Dendritic cell treated with granulocyte-macrophage colony-stimulating factor and Interleukin-4, amounts not matched to agents 40 ng/mL and 50 ng/mL, for 4 days (primary cell): ENCODE results near the gene XDH.

Experiments
- H3K27ac Mint-ChIP-seq: one replicate; pipeline ENCODE4 v1.8.0; 2022; ENCODE audit warnings: mild to moderate bottlenecking, mixed read lengths
- H3K27me3 Mint-ChIP-seq: one replicate; pipeline ENCODE4 v1.8.0; 2022; ENCODE audit warnings: mild to moderate bottlenecking, mixed read lengths
- H3K36me3 Mint-ChIP-seq: one replicate; pipeline ENCODE4 v1.8.0; 2022; ENCODE audit warnings: low read depth, mixed read lengths
- H3K4me1 Mint-ChIP-seq: one replicate; pipeline ENCODE4 v1.8.0; 2022; ENCODE audit warnings: low read depth, mixed read lengths
- H3K4me3 Mint-ChIP-seq: one replicate; pipeline ENCODE4 v1.8.0; 2022; ENCODE audit warnings: mild to moderate bottlenecking, moderate library complexity, mixed read lengths
- H3K9me3 Mint-ChIP-seq: one replicate; pipeline ENCODE4 v1.8.0; 2022; ENCODE audit warnings: mixed read lengths
- intact Hi-C: fragments of 100-400 bp; cut with micrococcal nuclease; formaldehyde crosslinking; loops from one replicate; pipeline ENCODE4 v1.15.0; 2022

XDH gene

GRCh38 chr2:31366733-31367132, 47.8 kb downstream of the XDH start:
- H3K4me1 Mint-ChIP-seq: no peaks in the 10 kb centered on the region

GRCh38 chr2:31365834-31366505, 48.6 kb downstream of the XDH start:
- H3K4me1 Mint-ChIP-seq: no peaks in the 10 kb centered on the region
- intact Hi-C loops: no loop called here
- no peaks in the 10 kb centered on the region for H3K9me3 Mint-ChIP-seq
- no peak overlapping the region for H3K27ac Mint-ChIP-seq
- no peaks in the 10 kb centered on the region for H3K27me3 Mint-ChIP-seq
- H3K4me3 Mint-ChIP-seq: no peak overlapping the region
- no peaks in the 10 kb centered on the region for H3K36me3 Mint-ChIP-seq

More at GRCh38 chr2:31366733-31367132, 47.8 kb downstream of the XDH start:
- intact Hi-C loops: no loop called here
- H3K27ac Mint-ChIP-seq: no peak overlapping the region
- H3K27me3 Mint-ChIP-seq: no peaks in the 10 kb centered on the region
- no peaks in the 10 kb centered on the region for H3K9me3 Mint-ChIP-seq
- no peak overlapping the region for H3K4me3 Mint-ChIP-seq
- H3K36me3 Mint-ChIP-seq: no peaks in the 10 kb centered on the region

DNA sequence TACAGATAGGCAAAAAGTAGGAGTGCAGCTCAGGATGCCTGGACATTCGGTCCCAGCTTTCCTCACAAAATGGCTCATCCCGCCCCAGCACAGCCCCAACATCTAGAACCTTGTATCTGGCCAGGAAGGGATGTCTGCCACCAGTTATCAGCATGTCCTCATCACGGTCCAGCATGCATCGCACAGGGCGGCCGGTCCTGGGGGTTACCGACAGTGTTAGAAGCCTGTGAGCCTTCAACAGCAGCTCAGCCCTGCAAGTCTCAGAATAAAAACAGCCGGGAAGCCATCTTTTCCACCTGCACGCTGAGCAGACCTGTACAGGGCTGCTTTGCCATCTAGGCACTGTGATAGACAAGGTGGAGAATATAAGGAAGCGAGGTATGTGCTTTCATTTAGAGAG, 49.2 kb downstream of the XDH start:
- intact Hi-C loops: no loop called here
- H3K4me3 Mint-ChIP-seq: no peak overlapping the region
- no peaks in the 10 kb centered on the region for H3K4me1 Mint-ChIP-seq
- no peaks in the 10 kb centered on the region for H3K9me3 Mint-ChIP-seq
- H3K27ac Mint-ChIP-seq: no peak overlapping the region
- no peaks in the 10 kb centered on the region for H3K36me3 Mint-ChIP-seq
- H3K27me3 Mint-ChIP-seq: no peaks in the 10 kb centered on the region

DNA sequence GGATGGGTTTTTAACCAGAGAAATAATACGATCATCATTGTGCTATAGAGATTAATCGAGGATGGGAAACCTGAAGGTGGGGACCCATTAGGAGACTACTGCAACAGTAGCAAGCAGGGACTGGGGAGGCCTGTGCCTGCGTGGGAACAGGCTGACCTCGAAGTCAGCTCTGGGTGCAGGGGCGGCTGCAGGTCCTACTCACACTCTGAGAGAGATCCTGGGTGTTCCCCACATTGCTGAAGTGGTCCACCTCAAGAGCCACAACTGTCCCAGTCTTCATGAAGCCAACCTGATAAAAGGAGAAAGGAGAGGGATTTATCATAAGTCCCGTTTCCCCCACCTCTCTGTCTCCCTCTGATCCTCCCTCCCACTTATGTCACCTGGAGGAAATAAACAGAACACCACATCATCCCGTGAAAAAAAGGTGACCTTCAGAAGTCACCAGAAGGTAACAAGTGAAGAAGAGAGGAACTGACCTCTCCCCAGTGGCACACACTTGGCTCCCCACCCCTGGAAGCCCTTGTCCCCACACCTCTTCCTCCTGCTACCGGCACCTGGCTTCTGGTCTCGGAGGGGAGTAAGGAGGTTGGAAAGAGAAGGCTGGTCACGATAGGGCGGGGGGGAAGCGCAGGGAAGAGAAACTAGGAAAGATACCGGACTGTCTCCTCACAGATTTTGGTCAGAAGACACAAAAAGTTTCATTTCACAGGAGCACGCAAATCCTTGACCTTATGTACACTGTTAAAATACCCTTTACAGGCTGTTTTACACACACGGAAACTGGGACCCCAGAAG, 50.4 kb downstream of the XDH start:
- Mint-ChIP-seq H3K9me3 (no peaks in the 10 kb centered on the region), H3K27me3 (no peaks in the 10 kb centered on the region), H3K36me3 (no peaks in the 10 kb centered on the region), H3K4me1 (no peaks in the 10 kb centered on the region), H3K4me3 (no peak overlapping the region), H3K27ac (no peak overlapping the region)
- intact Hi-C loops: no loop called here

DNA sequence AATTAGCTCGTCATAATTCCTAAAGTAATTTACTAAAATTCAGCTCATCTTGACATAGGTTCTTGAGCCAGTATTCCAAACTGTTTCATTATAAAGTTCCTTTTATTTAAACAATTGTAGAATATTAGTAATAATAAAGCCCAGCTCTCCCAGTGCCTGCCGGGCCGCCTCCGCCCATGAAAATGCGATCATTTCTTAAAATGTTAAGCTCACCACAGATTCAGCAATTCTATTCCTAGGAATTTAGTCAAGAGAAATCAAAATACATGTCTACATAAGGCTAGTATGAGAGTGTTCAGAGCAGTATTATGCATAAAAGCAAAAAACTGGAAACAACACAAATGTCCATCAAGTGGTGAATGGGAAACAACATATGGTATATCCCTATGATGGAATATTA, 52.0 kb downstream of the XDH start:
- Mint-ChIP-seq H3K27me3 (peaks cover 5% of the 10 kb centered on the region), H3K9me3 (no peaks in the 10 kb centered on the region), H3K4me3 (no peak overlapping the region), H3K4me1 (no peaks in the 10 kb centered on the region), H3K27ac (no peak overlapping the region), H3K36me3 (no peaks in the 10 kb centered on the region)
- intact Hi-C loops: no loop called here

DNA sequence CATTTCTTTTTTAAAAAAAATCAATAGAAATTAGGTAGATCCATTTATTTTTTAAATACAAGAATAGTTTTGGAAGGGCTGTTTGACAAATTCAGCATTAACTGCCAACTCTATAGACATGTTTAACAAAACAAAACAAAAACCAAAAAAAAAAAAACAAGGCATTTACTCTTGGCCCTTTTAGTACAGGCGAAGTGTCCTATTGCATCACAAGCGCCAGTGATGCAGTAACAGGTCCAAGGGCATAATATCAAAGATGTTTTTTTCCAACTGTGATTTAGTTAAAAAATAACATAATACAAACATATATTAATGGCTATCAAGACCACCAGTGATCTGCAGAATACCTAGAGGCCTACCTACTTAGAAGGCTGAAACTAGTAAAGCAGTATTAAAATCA, 55.3 kb downstream of the XDH start:
- Mint-ChIP-seq H3K27ac (no peak overlapping the region), H3K9me3 (no peaks in the 10 kb centered on the region), H3K4me1 (peaks cover 4% of the 10 kb centered on the region), H3K4me3 (no peak overlapping the region), H3K27me3 (peaks cover 12% of the 10 kb centered on the region), H3K36me3 (no peaks in the 10 kb centered on the region)
- intact Hi-C loops: no loop called here

GRCh38 chr2:31354837-31355236, 59.7 kb downstream of the XDH start:
- peaks cover 15% of the 10 kb centered on the region for H3K27me3 Mint-ChIP-seq
- H3K27ac Mint-ChIP-seq: no peak overlapping the region

GRCh38 chr2:31353179-31353578, 61.4 kb downstream of the XDH start:
- intact Hi-C loops: no loop called here
- no peaks in the 10 kb centered on the region for H3K9me3 Mint-ChIP-seq
- no peak overlapping the region for H3K4me3 Mint-ChIP-seq
- peaks cover 13% of the 10 kb centered on the region for H3K27me3 Mint-ChIP-seq
- peaks cover 4% of the 10 kb centered on the region for H3K4me1 Mint-ChIP-seq
- H3K27ac Mint-ChIP-seq: no peak overlapping the region
- no peaks in the 10 kb centered on the region for H3K36me3 Mint-ChIP-seq

More at GRCh38 chr2:31354837-31355236, 59.7 kb downstream of the XDH start:
- Mint-ChIP-seq H3K36me3 (no peaks in the 10 kb centered on the region), H3K4me1 (peaks cover 4% of the 10 kb centered on the region), H3K9me3 (no peaks in the 10 kb centered on the region), H3K4me3 (no peak overlapping the region)
- intact Hi-C loops: no loop called here

GRCh38 chr2:31349684-31350083, 64.9 kb downstream of the XDH start:
- Mint-ChIP-seq H3K4me1 (no peaks in the 10 kb centered on the region), H3K36me3 (no peaks in the 10 kb centered on the region), H3K9me3 (no peaks in the 10 kb centered on the region), H3K27ac (no peak overlapping the region), H3K27me3 (peaks cover 3% of the 10 kb centered on the region), H3K4me3 (no peak overlapping the region)
- intact Hi-C loops: no loop called here

DNA sequence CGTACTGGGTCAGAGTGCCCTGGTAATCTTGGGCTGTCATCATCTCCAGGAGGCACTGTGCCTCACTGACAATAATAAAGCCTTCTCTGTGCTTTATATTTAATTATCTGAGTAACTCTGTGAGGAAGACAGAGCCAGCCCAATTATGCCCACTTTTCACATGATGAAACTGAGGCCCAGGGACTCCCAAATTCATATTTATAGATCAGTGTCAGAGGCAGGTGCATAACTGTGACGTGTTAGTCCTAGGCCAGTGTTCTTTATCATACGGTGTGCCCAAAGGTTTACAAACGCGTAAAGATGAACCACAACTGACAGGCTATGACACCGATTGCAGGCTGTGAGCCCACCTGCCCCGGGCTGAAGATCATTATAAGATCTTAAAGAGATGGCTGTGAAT, 65.4 kb downstream of the XDH start:
- H3K4me3 Mint-ChIP-seq: no peak overlapping the region
- peaks cover 3% of the 10 kb centered on the region for H3K27me3 Mint-ChIP-seq
- no peak overlapping the region for H3K27ac Mint-ChIP-seq
- no peaks in the 10 kb centered on the region for H3K4me1 Mint-ChIP-seq
- intact Hi-C loops: no loop called here
- H3K9me3 Mint-ChIP-seq: no peaks in the 10 kb centered on the region
- no peaks in the 10 kb centered on the region for H3K36me3 Mint-ChIP-seq

DNA sequence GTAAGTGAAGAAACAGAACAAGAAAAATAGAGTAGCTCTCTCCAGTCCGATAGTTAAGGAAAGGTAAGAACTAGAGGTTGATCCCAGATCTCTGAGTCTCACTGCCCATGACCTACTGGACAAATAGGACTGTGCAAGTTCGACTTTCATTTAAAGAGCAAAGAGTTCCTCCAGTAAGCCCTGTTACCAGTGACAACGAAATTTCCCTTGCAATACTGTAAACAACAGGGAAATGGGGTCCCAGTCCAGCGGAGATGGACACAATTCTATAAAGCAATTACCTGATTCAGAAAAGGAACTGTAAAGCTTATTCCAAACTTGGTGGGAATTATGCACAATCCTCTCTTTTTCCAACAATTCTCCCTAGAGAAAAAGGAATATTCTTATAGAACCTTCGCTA, 65.9 kb downstream of the XDH start:
- H3K27me3 Mint-ChIP-seq: peaks cover 3% of the 10 kb centered on the region
- intact Hi-C loops: no loop called here
- no peaks in the 10 kb centered on the region for H3K36me3 Mint-ChIP-seq
- no peak overlapping the region for H3K27ac Mint-ChIP-seq
- H3K9me3 Mint-ChIP-seq: no peaks in the 10 kb centered on the region
- H3K4me3 Mint-ChIP-seq: no peak overlapping the region
- H3K4me1 Mint-ChIP-seq: no peaks in the 10 kb centered on the region

DNA sequence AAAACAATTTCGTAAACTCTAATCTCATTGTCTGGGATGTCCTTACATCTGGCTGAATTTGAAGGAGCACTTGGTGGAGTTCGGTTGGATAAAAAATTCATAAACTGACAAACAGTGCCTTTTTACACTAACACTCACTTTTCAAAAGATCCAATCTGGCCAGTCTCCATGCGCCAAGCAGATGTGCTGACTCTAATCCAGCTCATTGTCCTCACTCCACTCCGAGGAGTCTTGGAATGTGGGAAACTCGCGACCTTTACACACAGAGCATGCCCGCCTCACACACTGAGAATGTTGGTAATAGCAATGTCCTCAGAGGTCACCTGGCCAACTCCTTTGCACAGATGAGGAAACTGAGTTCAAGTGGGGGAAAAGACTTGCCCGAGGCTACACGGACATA, 66.8 kb downstream of the XDH start:
- intact Hi-C loops: no loop called here
- H3K27ac Mint-ChIP-seq: no peak overlapping the region
- H3K36me3 Mint-ChIP-seq: no peaks in the 10 kb centered on the region

GRCh38 chr2:31347319-31347718, 67.2 kb downstream of the XDH start:
- H3K27ac Mint-ChIP-seq: no peak overlapping the region
- H3K36me3 Mint-ChIP-seq: no peaks in the 10 kb centered on the region
- intact Hi-C loops: no loop called here
- H3K4me1 Mint-ChIP-seq: no peaks in the 10 kb centered on the region
- H3K9me3 Mint-ChIP-seq: no peaks in the 10 kb centered on the region
- peaks cover 2% of the 10 kb centered on the region for H3K27me3 Mint-ChIP-seq
- H3K4me3 Mint-ChIP-seq: no peak overlapping the region

More for the DNA sequence above, 66.8 kb downstream of the XDH start:
- Mint-ChIP-seq H3K27me3 (peaks cover 3% of the 10 kb centered on the region), H3K9me3 (no peaks in the 10 kb centered on the region), H3K4me1 (no peaks in the 10 kb centered on the region), H3K4me3 (no peak overlapping the region)

GRCh38 chr2:31344447-31344846, 70.1 kb downstream of the XDH start:
- H3K4me3 Mint-ChIP-seq: no peak overlapping the region
- intact Hi-C loops: no loop called here

More at GRCh38 chr2:31344447-31344846, 70.1 kb downstream of the XDH start:
- no peaks in the 10 kb centered on the region for H3K9me3 Mint-ChIP-seq
- H3K27ac Mint-ChIP-seq: no peak overlapping the region
- no peaks in the 10 kb centered on the region for H3K4me1 Mint-ChIP-seq
- H3K27me3 Mint-ChIP-seq: no peaks in the 10 kb centered on the region
- no peaks in the 10 kb centered on the region for H3K36me3 Mint-ChIP-seq
